Stimulated activated CD4-positive, alpha-beta T cell treated with anti-CD3 and anti-CD28 coated beads, TNF-alpha, amount 100 ng/mL, for 24 hours (primary cell): Measurements from ENCODE around the gene ANKRD49.

Source experiments
- DNase-seq, 3 experiments: peaks; one replicate each; pipeline ENCODE4 v3.0.0-alpha.2; 2020; ENCODE audit warnings: low read depth in 3 of 3

The ANKRD49 gene

DNA sequence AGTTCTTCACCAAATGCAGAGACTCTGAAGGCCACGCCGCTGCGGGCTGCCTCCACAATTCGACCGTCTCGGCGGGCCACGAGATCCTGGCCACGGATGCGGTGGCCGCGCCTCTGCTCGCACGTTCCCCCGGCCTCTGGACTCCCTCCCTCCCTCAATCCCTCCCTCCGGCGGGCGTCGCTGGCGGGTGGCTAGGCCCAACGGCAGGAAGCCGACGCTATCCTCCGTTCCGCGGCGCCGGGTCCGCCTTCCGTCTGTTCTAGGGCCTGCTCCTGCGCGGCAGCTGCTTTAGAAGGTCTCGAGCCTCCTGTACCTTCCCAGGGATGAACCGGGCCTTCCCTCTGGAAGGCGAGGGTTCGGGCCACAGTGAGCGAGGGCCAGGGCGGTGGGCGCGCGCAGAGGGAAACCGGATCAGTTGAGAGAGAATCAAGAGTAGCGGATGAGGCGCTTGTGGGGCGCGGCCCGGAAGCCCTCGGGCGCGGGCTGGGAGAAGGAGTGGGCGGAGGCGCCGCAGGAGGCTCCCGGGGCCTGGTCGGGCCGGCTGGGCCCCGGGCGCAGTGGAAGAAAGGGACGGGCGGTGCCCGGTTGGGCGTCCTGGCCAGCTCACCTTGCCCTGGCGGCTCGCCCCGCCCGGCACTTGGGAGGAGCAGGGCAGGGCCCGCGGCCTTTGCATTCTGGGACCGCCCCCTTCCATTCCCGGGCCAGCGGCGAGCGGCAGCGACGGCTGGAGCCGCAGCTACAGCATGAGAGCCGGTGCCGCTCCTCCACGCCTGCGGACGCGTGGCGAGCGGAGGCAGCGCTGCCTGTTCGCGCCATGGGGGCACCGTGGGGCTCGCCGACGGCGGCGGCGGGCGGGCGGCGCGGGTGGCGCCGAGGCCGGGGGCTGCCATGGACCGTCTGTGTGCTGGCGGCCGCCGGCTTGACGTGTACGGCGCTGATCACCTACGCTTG is 50.2 kb downstream of the ANKRD49 start, which contains the start of gene FUT4:
FUT4 (plus strand) TSS at position 227 of the 951 bp plus-strand sequence; CDS start at position 440, 213 bp downstream.
- peak; percentile 47 to 77 (median 52) for DNase-seq

DNA sequence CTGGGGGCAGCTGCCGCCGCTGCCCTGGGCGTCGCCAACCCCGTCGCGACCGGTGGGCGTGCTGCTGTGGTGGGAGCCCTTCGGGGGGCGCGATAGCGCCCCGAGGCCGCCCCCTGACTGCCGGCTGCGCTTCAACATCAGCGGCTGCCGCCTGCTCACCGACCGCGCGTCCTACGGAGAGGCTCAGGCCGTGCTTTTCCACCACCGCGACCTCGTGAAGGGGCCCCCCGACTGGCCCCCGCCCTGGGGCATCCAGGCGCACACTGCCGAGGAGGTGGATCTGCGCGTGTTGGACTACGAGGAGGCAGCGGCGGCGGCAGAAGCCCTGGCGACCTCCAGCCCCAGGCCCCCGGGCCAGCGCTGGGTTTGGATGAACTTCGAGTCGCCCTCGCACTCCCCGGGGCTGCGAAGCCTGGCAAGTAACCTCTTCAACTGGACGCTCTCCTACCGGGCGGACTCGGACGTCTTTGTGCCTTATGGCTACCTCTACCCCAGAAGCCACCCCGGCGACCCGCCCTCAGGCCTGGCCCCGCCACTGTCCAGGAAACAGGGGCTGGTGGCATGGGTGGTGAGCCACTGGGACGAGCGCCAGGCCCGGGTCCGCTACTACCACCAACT is 51.0 kb downstream of the ANKRD49 start:
- no peak for DNase-seq

DNA sequence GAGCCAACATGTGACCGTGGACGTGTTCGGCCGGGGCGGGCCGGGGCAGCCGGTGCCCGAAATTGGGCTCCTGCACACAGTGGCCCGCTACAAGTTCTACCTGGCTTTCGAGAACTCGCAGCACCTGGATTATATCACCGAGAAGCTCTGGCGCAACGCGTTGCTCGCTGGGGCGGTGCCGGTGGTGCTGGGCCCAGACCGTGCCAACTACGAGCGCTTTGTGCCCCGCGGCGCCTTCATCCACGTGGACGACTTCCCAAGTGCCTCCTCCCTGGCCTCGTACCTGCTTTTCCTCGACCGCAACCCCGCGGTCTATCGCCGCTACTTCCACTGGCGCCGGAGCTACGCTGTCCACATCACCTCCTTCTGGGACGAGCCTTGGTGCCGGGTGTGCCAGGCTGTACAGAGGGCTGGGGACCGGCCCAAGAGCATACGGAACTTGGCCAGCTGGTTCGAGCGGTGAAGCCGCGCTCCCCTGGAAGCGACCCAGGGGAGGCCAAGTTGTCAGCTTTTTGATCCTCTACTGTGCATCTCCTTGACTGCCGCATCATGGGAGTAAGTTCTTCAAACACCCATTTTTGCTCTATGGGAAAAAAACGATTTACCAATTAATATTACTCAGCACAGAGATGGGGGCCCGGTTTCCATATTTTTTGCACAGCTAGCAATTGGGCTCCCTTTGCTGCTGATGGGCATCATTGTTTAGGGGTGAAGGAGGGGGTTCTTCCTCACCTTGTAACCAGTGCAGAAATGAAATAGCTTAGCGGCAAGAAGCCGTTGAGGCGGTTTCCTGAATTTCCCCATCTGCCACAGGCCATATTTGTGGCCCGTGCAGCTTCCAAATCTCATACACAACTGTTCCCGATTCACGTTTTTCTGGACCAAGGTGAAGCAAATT is 51.7 kb downstream of the ANKRD49 start:
- no peak for DNase-seq

DNA sequence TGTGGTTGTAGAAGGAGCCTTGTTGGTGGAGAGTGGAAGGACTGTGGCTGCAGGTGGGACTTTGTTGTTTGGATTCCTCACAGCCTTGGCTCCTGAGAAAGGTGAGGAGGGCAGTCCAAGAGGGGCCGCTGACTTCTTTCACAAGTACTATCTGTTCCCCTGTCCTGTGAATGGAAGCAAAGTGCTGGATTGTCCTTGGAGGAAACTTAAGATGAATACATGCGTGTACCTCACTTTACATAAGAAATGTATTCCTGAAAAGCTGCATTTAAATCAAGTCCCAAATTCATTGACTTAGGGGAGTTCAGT is 52.3 kb downstream of the ANKRD49 start:
- no peak for DNase-seq

DNA sequence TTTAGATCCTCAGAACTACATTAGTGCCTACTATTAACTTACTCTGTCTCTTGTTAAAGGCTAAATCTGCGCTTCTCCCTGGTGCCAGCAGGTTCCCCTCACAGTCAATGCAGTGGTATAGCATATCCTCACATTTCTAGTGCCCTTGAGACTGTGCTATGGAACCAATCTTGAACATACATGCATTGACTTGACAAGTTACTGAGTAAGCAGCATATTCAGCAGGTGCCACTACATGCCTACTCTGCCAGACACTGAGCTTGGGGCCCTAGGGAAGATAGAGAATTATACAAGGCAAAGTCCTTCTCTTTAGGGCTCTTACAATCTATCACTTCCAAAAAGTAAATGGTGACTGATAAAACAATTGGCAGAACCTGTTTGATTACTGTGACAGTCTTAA is 53.1 kb downstream of the ANKRD49 start:
- DNase-seq = no peak

DNA sequence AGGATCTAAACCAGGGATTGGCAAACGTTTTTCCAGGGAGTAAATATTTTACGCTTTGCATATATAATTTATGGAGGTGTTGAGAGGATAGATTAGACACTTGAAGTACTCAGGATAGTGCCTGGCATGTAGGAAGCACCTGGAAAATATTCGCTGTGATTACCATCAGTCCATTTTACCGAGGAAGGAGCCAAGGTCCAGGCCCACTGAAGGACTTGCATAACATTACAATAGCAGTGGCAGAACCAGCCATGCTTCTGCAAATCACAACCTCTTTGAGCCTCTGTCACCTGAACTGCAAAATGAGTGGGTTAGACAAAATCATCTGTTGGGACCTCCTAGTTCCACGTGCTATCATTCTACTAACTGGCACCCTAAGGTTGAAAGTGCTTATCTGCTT is 55.4 kb downstream of the ANKRD49 start:
- DNase-seq = no peak
